ENCODE results near the gene PEAR1. TPM values are rescaled to one million over a fixed set of nuclear protein-coding genes. Genes with fewer than 3 reads are reported as not detected.
A peak's percentile ranks its signal among the peaks of the same experiment; 100 is the strongest.

The PEAR1 gene
- total and polyA plus RNA-seq, 2 donors (not counting 1 experiment from before 2014, with no cell fraction given) = 0.03 TPM; not detected in 1

DNA sequence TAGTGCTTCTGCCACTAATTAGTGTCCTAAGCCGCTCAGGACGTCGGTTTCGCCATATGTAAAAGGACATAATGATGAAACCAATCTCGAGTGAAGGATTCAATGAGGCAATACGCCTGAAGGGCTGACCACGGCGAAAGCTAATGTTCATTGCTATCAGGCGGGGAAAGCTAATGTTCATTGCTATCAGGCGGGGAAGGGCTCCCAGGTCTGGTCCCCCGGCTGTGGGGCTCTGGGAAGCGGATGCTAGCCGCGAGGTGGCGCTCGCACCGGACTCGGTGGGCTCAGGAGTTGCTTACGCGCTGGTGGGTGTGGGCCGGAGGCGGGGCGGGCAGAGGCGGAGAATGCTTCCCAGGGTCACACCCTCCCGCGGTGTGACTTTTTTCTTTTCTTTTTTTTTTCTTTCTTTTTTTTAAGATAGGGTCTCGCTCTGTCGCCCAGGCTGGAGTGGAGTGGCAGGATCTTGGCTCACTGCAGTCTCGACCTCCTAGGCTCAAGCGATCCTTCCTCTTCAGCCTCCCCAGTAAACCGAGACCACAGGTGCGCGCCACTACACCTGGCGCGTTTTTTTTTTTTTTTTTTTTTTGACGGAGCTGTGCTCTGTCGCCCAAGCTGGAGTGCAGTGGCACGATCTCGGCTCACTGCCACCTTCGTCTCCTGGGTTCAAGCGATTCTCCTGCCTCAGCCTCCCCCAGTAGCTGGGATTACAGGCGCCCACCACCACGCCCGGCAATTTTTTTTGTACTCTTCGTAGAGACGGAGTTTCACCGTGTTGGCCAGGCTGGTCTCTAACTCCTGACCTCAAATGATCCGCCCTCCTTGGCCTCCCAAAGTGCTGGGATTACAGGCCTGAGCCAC, 1.1 kb upstream of the PEAR1 start:
- peak overlapping the region; percentile 60 for H3K4me2 ChIP-seq (replicated peaks; ENCODE audit: low read depth, low read length, poor library complexity, severe bottlenecking)
- Mint-ChIP-seq H3K9me3 (ENCODE audit: insufficient read depth) (no peaks in the 10 kb centered on the region), H3K4me1 (peaks cover 15% of the 10 kb centered on the region), H3K4me3 (peak overlapping the region; percentile 78), H3K27ac (no peak overlapping the region), H3K27me3 (peaks cover 68% of the 10 kb centered on the region)
- WGBS (ENCODE audit: insufficient coverage) = 6% methylated on average over 41 of the region's 48 CpGs
- intact Hi-C loops (cut with micrococcal nuclease) = no loop called here
- no peaks in the 10 kb centered on the region for H3K36me3 ChIP-seq (replicated peaks in 1 of 2; ENCODE audit: control extremely low read depth in 1 of 2, control insufficient read depth in 1 of 2, extremely low read depth in 1 of 2, insufficient read depth in 2 of 2, low read length in 1 of 2)
- TF ChIP-seq, protein P1, sequence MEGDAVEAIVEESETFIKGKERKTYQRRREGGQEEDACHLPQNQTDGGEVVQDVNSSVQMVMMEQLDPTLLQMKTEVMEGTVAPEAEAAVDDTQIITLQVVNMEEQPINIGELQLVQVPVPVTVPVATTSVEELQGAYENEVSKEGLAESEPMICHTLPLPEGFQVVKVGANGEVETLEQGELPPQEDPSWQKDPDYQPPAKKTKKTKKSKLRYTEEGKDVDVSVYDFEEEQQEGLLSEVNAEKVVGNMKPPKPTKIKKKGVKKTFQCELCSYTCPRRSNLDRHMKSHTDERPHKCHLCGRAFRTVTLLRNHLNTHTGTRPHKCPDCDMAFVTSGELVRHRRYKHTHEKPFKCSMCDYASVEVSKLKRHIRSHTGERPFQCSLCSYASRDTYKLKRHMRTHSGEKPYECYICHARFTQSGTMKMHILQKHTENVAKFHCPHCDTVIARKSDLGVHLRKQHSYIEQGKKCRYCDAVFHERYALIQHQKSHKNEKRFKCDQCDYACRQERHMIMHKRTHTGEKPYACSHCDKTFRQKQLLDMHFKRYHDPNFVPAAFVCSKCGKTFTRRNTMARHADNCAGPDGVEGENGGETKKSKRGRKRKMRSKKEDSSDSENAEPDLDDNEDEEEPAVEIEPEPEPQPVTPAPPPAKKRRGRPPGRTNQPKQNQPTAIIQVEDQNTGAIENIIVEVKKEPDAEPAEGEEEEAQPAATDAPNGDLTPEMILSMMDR (IDR thresholded peaks at IDR 0.05) = peak; percentile 76
- no peak for TF ChIP-seq EZH2 (IDR thresholded peaks at IDR 0.05; ENCODE audit: borderline replicate concordance, insufficient read depth, low read depth, low read length, poor library complexity, severe bottlenecking)
- peaks cover 0 to 66% (median 28%) of the 10 kb centered on the region in 4 experiments for H3K27me3 ChIP-seq (replicated peaks in 1 of 4; ENCODE audit: control extremely low read depth in 1 of 4, control insufficient read depth in 3 of 4, insufficient read depth in 4 of 4, low read length in 3 of 4)
- DNase-seq = peak; percentile 83
- H3K9me3 ChIP-seq (ENCODE audit: control extremely low read depth in 1 of 3, control insufficient read depth in 2 of 3, insufficient read depth in 1 of 3, low read length in 2 of 3) = peaks cover 0 to 14% (median 0%) of the 10 kb centered on the region in 3 donors
- CTCF ChIA-PET = interaction anchor here (0.6 to 4.7 kb wide), 5 partner anchors 9 to 265 kb away, joined by 3 to 84 read pairs (median 4); no protein-coding TSS in a partner anchor
- H3K9ac ChIP-seq (ENCODE audit: low read length) = no peak overlapping the region
- ATAC-seq (ENCODE audit: low read depth) = peak; percentile 85
- H3K27ac ChIP-seq (ENCODE audit: low read length in 2 of 2) = no peak overlapping the region
- H3K4me3 ChIP-seq (ENCODE audit: control extremely low read depth in 1 of 5, extremely low read depth in 1 of 5, insufficient read depth in 1 of 5, low read depth in 2 of 5, low read length in 4 of 5) = peak overlapping the region in 2 of 5 experiments; percentile 2 to 17
- H4K20me1 ChIP-seq (ENCODE audit: control insufficient read depth, insufficient read depth, low read length, poor library complexity, severe bottlenecking) = no peaks in the 10 kb centered on the region
- H2AFZ ChIP-seq (ENCODE audit: insufficient read depth, low read depth, low read length, poor library complexity, severe bottlenecking) = peak overlapping the region; percentile 14
- H3K79me2 ChIP-seq (ENCODE audit: control insufficient read depth, insufficient read depth, low read length) = no peaks in the 10 kb centered on the region
- H3K4me1 ChIP-seq (ENCODE audit: control insufficient read depth in 2 of 2, insufficient read depth in 2 of 2, low read length in 2 of 2) = peaks cover 21 to 24% of the 10 kb centered on the region in 2 donors
- POLR2A ChIA-PET = interaction anchor here (0.7 kb wide), 1 partner anchor 76 kb away, joined by 6 read pairs; no protein-coding TSS in a partner anchor

- Mint-ChIP-seq H3K4me1 (peaks cover 15% of the 10 kb centered on the region), H3K27ac (no peak overlapping the region), H3K4me3 (peak overlapping the region; percentile 39), H3K27me3 (peaks cover 75% of the 10 kb centered on the region), H3K9me3 (ENCODE audit: insufficient read depth) (no peaks in the 10 kb centered on the region)
- Histone ChIP-seq H3K4me1 (ENCODE audit: control insufficient read depth in 2 of 2, insufficient read depth in 2 of 2, low read length in 2 of 2) (peaks cover 21 to 24% of the 10 kb centered on the region in 2 donors), H3K9me3 (ENCODE audit: control extremely low read depth in 1 of 3, control insufficient read depth in 2 of 3, insufficient read depth in 1 of 3, low read length in 2 of 3) (peaks cover 0 to 14% (median 0%) of the 10 kb centered on the region in 3 donors), H3K4me2 (replicated peaks; ENCODE audit: low read depth, low read length, poor library complexity, severe bottlenecking) (peak overlapping the region; percentile 60), H2AFZ (ENCODE audit: insufficient read depth, low read depth, low read length, poor library complexity, severe bottlenecking) (no peak overlapping the region), H3K27ac (ENCODE audit: low read length in 2 of 2) (no peak overlapping the region), H4K20me1 (ENCODE audit: control insufficient read depth, insufficient read depth, low read length, poor library complexity, severe bottlenecking) (no peaks in the 10 kb centered on the region), H3K36me3 (replicated peaks in 1 of 2; ENCODE audit: control extremely low read depth in 1 of 2, control insufficient read depth in 1 of 2, extremely low read depth in 1 of 2, insufficient read depth in 2 of 2, low read length in 1 of 2) (no peaks in the 10 kb centered on the region), H3K27me3 (replicated peaks in 1 of 4; ENCODE audit: control extremely low read depth in 1 of 4, control insufficient read depth in 3 of 4, insufficient read depth in 4 of 4, low read length in 3 of 4) (peaks cover 0 to 66% (median 25%) of the 10 kb centered on the region in 4 experiments), H3K4me3 (ENCODE audit: control extremely low read depth in 1 of 5, extremely low read depth in 1 of 5, insufficient read depth in 1 of 5, low read depth in 2 of 5, low read length in 4 of 5) (no peak overlapping the region), H3K9ac (ENCODE audit: low read length) (no peak overlapping the region), H3K79me2 (ENCODE audit: control insufficient read depth, insufficient read depth, low read length) (no peaks in the 10 kb centered on the region)
- ChIA-PET POLR2A (no interaction called here), CTCF (interaction anchor here (1.1 kb wide), 1 partner anchor 168 kb away, joined by 4 read pairs; no protein-coding TSS in a partner anchor)
- no peak for DNase-seq
- WGBS (ENCODE audit: insufficient coverage) = 32% methylated on average over 4 of the region's 5 CpGs
- ATAC-seq (ENCODE audit: low read depth) = no peak
- intact Hi-C loops (cut with micrococcal nuclease) = no loop called here
- TF ChIP-seq, protein P1 (IDR thresholded peaks at IDR 0.05) = no peak
- no peak for TF ChIP-seq EZH2 (IDR thresholded peaks at IDR 0.05; ENCODE audit: borderline replicate concordance, insufficient read depth, low read depth, low read length, poor library complexity, severe bottlenecking)
These were observed 483 bp downstream of the PEAR1 start for GRCh38 chr1:156894001-156894400.

All from B cell (primary cell).